Sciatic nerve (tissue), 2 donors: Measurements from ENCODE around the gene TRAPPC12. TPM values are rescaled to one million over a fixed set of nuclear protein-coding genes. Genes with fewer than 3 reads are reported as not detected.

Experiments
- ATAC-seq: fragments of 200-7000 bp; cut with Tn5 transposase; one replicate; pipeline ENCODE4 v1.9.1; 2020; ENCODE audit warnings: mild to moderate bottlenecking, moderate library complexity
- DNase-seq: peaks from one replicate; pipeline ENCODE4 v3.0.0-alpha.2; 2020; ENCODE audit warnings: low spot score
- intact Hi-C: fragments of 100-400 bp; cut with DNase I; formaldehyde crosslinking; loops from one replicate; pipeline ENCODE4 v1.14.2; 2022
- total RNA-seq: library from RNA; stranded (reverse); fragmentation: NEBNext Ultra II Directional; extraction: Animal tissue kit (Norgen Biotek cat#: 25700); gene quantifications from one replicate; pipeline ENCODE4 v1.2.1, GENCODE V29; 2021
- donor health status: DM: no; HTN: no; CAD: no.
- donor health status: DM: no; HTN: no; CAD: no.

Gene TRAPPC12
- total RNA-seq, 1 donor from 2014 or later = 139 TPM

DNA sequence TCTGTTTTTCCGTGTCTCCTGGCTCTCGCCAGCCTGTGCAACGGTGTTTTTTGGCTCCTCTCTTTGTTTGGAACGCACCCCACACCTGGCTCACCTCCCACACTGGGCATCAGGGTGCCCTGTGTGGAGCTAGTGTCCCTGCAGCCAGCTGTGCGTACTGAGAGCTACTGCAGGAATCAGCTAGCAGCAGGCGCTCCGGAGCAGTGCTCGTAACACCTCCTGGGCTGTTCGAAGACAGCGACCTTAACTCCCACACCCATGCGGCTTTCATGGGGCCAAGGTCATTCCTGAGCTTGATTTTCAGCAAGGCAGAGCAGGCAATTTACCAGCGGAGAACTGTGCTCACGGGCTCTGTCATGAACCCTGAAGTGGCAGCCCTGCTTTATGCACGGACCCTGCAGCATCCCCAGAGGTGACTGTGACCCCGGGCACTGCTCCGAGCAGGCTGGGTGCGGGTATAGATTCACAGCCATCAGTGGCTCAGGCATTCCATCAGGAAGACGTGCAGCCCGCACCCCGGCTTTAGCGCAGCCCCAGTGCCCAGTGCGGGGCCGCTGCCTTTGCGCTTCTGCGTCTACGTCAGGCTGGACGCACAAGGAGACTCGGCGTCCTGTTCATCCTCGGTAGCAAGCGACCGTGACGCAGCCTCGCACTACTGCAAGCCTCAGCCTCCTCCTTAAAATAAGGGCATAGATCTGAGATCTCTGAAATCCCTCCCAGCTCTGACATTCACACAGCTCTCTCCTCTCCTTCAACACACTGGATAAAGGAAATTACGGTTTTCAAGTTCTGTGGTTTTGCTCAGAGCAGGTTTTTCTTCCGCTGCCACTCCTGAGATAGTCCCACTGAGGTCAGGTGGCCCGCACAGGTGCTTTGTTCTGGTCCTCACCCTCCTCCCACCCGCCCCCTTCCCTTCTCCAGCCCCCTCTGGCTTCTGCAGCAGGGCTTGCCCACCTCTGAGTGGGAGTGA is 81.6 kb downstream of the TRAPPC12 start:
- peak; percentile 55 for DNase-seq
- ATAC-seq = no peak
- intact Hi-C loops = no loop called here

DNA sequence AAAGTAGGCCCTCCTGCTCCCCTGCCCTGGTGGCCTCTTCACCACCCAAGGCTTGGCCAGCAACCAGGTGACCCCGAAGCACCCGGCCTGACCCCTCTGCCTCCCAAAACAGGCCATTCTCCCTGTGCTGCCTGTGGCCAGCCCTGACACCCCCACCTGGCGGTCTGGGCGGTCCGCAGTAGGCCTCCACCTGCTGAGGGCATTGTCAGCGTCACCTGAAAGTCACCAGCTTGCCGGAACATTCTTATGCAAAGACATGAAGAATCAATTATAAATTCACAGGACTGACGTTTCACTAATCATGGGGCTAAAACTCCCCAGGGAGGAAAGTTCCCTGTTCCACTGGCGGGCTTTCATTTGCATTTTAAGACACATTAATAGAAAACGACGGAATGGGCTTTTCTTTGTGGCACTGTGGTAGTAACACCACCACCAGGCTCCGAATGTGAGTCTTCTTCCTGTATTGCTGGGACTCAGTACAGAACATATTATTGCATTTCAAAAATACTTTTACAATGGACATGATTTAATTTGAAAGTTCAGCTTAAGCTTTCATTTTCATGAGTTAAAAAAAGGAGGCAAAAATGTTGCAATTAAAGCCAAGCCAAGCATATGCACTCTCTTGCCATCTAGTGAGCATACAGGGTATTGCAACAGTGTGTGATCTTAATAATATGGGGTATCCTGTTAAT is 82.5 kb downstream of the TRAPPC12 start:
- peak; percentile 62 for DNase-seq
- peak; percentile 36 for ATAC-seq
- intact Hi-C loops = no loop called here

DNA sequence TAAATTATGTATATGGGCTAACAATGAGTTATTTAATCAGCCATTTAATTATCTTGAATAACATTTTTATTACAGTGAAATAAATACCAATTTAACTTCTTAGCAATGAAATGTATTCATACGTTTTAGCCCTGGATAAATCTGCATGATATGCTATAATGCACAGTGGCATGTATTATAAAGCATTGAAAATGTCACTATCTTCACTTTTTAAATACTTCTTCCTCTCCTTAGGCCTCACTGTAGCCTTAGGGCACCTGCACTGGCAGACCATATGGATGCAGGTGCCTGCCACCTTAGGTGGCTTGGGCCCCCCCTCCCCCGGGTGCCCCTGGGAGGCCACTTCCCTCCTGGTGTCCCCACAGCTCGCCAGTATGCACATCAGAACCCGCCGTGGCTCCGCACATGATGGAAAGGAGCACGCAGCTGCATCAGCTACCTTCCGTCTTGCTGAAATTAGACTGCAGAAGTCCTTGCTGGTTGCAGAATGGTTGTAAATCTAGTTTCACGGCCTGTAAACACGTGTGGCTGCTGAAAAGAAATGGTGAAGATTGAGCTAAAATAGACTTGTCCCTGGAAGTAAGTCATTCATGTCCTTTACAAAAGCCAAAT is 83.1 kb downstream of the TRAPPC12 start:
- ATAC-seq = no peak
- intact Hi-C loops = no loop called here
- DNase-seq = peak; percentile 57

DNA sequence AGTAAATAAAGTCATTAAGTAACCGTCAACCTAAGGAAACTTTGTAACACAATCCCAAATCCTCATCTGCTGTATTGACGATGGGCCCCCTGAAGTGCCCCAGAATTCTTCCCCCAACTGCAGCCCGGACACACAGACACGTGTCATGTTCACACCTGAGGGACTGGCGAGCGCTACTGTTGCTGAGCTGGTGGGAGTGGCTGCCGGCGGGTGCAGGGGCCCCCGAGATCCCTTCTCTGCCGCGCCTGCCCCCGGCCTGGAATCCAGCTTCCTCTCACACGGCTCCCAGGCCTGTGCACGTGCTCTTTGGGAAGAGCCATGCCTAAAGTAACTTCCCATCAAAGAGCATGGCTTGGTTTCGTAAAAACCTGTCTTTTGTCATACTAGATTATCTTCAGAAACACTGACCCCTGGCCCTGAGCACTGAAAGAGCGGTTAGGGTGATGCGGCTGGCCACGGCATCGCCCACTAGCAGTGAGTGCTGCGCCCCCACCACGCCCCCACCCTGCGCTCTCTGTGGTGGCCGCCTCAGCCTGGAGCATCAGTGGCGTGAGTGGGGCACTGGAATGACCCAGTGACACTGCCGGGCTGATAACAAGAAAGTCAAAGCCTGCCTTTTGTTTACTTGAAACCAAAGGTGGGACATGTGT is 83.8 kb downstream of the TRAPPC12 start:
- ATAC-seq (no peak), DNase-seq (peak; percentile 49)
- intact Hi-C loops = no loop called here

DNA sequence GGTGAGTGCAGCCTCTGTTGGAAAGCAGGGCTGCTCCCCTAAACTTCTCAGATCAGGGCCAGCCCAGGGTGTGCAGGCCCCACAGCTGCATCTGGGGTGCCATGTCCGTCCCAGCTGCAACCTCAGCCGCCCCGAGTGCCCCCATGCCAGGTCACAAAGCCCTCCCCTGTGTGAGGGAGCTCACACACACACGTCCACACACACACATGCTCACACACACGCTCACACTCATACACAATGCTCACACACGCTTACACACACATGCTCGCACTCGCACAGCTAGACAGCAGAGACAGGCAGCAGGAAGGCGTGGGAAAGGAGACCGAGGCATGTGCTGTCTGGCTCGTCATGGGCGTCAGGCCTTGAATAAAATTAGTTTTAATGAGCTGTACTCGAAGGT is 84.5 kb downstream of the TRAPPC12 start:
- ATAC-seq = no peak
- intact Hi-C loops = no loop called here
- peak; percentile 38 for DNase-seq

DNA sequence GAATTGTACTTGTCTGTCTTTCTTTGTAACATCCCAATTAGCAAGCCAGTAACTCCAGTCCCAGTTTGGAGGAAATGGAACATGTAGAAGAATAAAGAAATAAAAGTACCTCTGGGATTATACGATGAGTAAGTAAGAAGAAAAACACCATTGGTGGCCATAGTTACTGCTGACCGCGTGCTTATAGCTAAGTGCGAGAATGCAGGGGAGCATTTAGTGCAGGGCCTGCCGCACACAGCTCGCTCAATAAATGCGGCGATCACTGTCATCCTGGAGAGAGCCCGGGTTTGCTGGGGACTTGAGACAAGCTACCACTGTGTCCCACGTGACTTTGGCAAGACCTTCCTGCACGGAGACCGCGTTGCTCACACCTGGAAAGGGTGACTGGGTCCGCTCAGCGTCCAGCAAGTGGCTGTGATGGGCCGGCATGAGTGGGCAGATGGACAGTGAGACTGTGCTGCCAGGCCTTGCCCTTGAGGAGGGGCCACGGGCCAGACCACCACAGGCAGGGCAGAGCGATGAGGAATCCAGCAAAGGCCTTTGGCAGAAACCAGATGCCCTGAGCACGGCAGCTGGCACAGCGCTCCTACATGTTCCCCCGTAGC is 85.0 kb downstream of the TRAPPC12 start:
- DNase-seq (peak; percentile 52), ATAC-seq (no peak)
- intact Hi-C loops = no loop called here

DNA sequence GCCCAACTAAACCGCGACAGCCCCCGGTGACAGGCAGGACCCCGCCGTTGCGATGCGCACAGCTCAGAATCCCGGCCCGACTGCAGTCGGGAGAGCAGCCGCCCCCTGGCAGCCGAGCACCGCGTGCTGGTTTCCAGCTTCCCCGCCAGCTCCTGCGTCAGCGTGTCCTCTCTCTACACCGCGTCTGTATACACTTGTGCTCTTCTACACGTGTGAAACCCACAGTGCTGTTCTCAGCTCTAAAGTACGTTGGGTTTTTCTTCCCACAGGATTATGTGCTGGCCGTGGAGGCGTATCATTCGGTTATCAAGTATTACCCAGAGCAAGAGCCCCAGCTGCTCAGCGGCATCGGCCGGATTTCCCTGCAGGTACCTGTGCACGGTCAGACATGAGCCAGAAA is 85.8 kb downstream of the TRAPPC12 start:
- peak; percentile 56 for DNase-seq
- no peak for ATAC-seq
- intact Hi-C loops = no loop called here

DNA sequence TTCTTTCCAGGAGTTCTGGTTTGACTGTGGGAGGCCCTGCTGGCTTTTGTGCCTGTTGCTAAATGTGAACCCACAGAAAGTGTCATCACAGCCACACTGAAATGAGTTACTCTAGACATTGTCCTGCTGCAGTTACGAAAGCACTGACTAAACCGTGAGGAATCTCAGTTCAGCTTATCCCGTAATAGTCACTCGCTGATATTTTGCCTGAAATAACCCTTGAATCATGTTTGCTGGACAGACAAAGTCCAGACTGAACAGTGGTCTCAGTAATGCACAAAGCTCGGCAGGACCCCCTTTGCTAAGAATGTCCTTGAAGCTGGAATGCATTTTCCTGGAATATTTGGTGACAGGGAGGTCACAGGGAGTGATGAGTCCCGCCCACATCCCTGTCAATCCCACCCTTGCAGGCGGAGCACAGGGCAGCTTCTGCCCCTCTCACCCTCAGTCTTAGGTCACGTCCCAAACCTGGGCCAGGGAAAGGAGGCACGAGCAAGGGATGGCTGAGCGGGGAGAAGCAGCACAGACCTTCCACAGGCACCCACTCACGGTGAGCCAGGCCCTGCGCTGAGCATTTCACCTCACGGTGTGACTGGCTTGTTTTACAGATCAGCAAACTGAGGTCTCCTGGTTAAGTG is 86.5 kb downstream of the TRAPPC12 start:
- DNase-seq (no peak), ATAC-seq (no peak)
- intact Hi-C loops = no loop called here

DNA sequence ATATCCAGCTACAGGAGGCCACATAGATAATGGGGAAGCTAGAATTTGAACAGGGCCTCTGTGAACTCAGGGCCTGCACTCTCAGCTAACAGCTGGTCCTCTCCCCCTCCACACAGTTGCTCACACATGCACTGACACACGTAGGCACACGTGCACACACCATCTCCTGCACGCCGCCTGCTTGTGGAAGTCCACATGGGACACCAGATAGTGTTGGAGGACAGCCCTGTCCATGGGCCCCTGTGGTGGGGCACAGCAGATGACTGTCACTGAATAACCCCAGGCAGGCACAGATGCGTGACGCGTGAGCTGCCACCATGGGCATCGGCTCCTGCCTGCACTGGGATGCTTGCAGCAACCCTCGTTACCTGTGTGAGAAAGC is 87.0 kb downstream of the TRAPPC12 start:
- no peak for ATAC-seq
- intact Hi-C loops = no loop called here
- DNase-seq = no peak

DNA sequence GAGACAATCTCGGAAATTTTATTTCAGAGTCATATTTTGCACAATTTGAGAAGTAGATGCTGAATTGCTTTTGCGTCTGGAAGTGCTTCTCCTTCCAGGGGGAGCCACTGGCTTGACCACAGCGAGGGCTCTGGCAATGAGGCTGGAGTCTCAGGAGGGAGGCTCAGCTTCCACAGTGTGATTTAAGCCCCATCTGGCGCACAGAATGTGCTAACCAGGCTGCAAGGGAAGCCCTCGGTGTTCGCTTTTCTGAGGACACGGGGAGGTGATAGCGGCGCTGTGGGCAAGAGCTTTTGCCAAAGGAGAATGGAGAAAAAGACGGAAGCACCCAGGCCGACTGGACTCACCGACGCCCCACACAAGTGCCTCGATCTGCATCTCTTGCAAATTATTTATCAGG is 87.5 kb downstream of the TRAPPC12 start:
- ATAC-seq = no peak
- intact Hi-C loops = no loop called here
- DNase-seq = no peak

DNA sequence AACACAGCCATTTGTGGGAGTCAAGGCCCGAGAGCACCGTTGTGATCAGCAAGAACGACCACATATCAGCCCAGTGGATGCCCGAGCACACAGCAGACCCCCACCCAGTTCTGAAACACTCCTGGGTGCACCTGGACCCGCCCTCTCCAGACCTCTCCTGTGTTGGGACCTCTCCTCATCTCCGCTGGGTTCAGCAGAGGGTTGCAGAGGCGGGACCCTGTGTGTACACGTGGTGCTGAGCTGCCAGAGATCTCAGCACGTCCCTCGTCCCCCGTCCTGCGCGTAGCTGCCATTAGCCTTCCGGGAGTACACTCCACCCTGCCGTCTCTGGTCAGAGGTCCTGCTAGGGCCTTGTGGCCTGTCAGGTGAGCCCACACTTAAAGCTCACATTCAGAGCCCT is 88.2 kb downstream of the TRAPPC12 start:
- intact Hi-C loops = no loop called here
- ATAC-seq (no peak), DNase-seq (no peak)

DNA sequence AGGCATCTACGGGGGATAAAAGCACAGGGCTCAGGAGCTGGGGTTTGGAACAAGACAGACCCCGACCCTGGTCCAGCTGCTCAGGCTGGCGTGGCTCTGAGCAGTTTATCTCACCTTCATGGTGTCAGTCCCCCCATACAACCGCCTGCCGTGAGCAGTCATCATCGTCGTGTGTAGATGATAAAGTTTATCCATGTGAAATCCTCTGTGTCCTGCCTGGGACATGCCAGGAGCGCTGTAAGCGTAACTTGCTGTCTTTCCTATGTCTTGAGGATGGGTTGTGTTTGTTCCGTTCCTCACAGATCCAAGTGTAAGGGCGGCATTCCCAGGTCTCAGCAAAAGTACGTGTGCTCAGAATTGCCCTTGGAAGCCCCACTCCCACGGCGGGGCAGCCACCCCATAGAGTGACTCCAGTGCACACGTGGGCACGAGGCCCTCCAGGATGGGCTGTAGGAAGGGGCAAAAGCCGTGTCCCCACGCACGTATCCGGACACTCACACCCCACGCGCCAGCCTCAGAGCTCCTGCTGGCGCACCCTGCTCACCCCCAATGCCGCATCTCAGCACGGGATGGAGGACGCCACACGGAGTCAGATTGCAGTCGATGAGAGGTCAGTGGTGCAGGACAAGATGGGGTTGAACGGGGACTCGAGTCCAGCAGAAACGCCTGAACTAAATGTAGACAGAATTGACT is 88.9 kb downstream of the TRAPPC12 start:
- intact Hi-C loops = no loop called here
- DNase-seq (no peak), ATAC-seq (no peak)

DNA sequence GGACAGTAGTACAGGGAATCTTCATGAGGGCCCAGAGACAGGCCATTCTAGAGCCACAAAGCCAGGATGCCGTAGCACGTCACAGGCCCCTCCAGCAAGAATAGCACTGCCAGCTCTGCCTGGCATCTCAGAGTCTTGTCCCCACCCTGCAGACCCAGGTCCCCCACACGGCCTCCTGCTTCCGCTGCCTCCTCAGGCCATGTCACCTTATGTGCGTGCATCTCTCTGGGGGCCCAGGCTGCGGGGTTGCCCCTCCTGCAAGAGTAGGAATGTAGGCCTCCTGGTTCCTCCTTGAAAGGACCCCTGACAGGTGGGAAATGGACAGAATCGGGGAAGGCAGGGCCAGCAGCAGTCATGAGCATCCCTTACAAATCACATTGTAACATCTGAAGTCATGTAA is 90.0 kb downstream of the TRAPPC12 start:
- no peak for DNase-seq
- no peak for ATAC-seq
- intact Hi-C loops = no loop called here

DNA sequence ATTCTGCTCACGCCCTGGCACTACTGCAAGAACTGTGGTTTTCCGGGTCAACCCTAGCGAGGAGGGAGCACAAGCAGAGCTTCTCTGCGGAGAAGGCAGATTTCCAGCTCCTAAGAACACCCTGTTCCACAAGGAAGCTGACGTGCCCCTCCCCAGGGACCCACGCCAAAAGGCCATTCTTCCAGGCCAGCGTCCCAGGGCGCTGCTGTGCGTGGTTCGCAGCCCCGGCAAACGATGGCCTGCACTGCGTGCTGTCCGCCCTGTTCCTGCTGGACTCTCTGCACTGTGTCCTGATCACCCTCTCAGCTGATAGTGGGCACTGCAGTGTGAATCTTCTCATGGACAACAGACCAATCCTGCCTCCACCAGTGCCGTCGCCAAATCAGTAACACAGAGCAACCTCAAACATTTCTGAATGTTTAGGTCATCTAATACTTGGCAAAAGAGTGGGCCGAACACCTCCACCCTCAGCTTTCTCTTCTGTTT is 90.7 kb downstream of the TRAPPC12 start:
- intact Hi-C loops = no loop called here
- ATAC-seq = peak; percentile 93
- DNase-seq = peak; percentile 77

DNA sequence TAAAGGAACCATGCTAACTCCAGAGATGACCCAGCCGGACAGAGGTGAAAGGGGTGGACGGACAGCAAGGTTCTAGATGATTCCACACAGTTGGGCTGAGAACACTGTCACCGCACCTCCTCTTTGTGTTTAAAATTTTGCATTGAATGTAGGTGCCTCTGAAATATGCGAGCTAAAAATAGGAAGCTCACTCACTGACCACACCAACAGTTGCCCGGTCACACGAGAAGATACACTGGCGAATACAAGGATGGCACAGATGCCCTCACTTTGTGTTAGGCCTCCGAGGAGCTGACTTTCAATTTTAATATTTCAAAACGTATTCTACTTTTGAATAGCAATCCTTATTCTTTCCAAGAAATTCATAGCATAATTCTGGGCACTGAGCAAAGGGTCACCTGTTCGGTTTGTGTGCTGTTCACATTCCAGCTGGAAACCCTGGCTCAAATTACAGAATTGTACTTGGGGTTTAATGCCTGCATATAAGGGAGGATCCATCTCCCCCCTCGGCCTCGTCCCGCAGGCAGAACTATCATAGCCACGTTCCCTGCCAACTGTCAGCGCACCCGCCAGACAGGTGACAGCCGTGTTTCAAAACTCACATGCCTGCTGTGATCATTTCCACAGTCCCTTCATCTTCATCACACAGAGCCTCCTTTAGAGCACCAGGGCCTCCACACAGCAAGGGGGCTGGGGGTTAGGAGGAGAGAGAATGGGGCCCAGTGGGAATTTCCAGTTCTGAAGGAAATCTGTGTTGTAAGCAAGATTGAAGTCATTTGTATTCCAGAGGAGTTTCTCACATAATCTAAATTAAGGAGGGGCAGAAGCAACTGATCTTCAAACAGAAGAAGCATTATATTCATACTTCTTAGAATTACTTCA is 91.6 kb downstream of the TRAPPC12 start:
- intact Hi-C loops = no loop called here
- ATAC-seq (peak; percentile 35), DNase-seq (no peak)

DNA sequence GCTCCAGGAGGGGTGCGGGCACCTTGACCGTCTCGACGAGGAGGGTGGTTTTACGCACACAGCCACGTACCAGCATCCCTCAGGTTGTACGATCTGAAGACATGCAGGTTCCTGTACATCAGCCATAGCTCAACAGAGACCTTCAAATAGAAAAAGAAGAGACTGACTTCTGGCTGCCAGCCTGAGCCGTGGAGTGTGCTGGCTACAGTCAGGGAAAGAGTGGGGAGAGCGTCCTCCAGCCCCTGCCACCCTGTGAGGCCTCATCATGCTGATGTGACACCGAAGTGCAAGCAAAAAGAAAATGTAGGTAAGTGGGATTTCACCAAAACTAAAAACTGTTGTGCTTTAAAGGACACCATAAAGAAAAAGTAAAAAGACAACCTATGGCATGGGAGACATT is 92.8 kb downstream of the TRAPPC12 start:
- ATAC-seq = no peak
- intact Hi-C loops = no loop called here

DNA sequence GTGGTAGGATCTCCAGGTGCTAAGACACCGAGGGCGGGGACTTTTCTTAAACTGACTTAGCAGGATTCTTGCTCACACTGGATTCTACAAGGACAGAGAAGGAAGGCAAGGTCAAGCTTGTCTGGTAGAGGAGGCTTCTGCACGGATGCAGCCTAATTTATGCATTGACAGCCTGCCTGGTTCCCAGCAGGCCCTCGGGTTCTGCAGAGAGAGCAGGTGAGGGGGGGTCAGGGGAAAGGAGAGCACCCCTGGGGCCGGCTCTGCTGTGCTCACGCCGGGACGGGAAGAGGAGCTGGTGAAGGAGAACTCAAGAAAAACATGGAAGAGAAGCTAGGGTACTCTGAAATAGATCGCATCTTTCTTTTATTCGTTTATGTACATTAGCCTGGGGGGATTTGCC is 93.5 kb downstream of the TRAPPC12 start:
- intact Hi-C loops = no loop called here
- no peak for ATAC-seq

More for the DNA sequence above, 92.8 kb downstream of the TRAPPC12 start:
- DNase-seq = no peak

More for the DNA sequence above, 93.5 kb downstream of the TRAPPC12 start:
- DNase-seq = no peak
